RPMI8226 (cell line): ENCODE measurements around the gene TNFAIP8L2.
A peak's percentile ranks its signal among the peaks of the same experiment; 100 is the strongest.

Experiments used
- DNase-seq: peaks from one replicate; pipeline ENCODE4 v3.0.0-alpha.2; 2015

TNFAIP8L2 gene

GRCh38 chr1:151156515-151156819 is at the start of gene TNFAIP8L2:
TSS of gene TNFAIP8L2 (plus strand) at chr1:151156649. CDS start at chr1:151158698, 2,049 bp downstream.
- peak; percentile 69 for DNase-seq

- no peak for DNase-seq
Measured at GRCh38 chr1:151106894-151107293, 49.6 kb upstream of the TNFAIP8L2 start.

- no peak for DNase-seq
Measured at GRCh38 chr1:151108331-151108730, 48.1 kb upstream of the TNFAIP8L2 start.

- no peak for DNase-seq
Measured at GRCh38 chr1:151113877-151114276, 42.6 kb upstream of the TNFAIP8L2 start.

GRCh38 chr1:151124763-151125403 is 31.6 kb upstream of the TNFAIP8L2 start:
- no peak for DNase-seq

GRCh38 chr1:151128800-151129199 is 27.6 kb upstream of the TNFAIP8L2 start:
- no peak for DNase-seq

- DNase-seq = no peak
Measured at GRCh38 chr1:151130987-151131586, 25.4 kb upstream of the TNFAIP8L2 start.

GRCh38 chr1:151131701-151132334 is 24.6 kb upstream of the TNFAIP8L2 start:
- no peak for DNase-seq

GRCh38 chr1:151132335-151133017 is 24.0 kb upstream of the TNFAIP8L2 start:
- DNase-seq = no peak

- no peak for DNase-seq
Measured at GRCh38 chr1:151133018-151133806, 23.2 kb upstream of the TNFAIP8L2 start.

GRCh38 chr1:151134396-151134795 is 22.1 kb upstream of the TNFAIP8L2 start:
- no peak for DNase-seq

- no peak for DNase-seq
Measured at GRCh38 chr1:151134991-151135390, 21.5 kb upstream of the TNFAIP8L2 start.

GRCh38 chr1:151135433-151136385 is 20.7 kb upstream of the TNFAIP8L2 start:
- no peak for DNase-seq

GRCh38 chr1:151137789-151138188 is 18.7 kb upstream of the TNFAIP8L2 start:
- no peak for DNase-seq

GRCh38 chr1:151142411-151143056 is 13.9 kb upstream of the TNFAIP8L2 start:
- DNase-seq = no peak

- DNase-seq = no peak
Measured at GRCh38 chr1:151143057-151143435, 13.4 kb upstream of the TNFAIP8L2 start.

GRCh38 chr1:151143986-151144385 is 12.5 kb upstream of the TNFAIP8L2 start:
- DNase-seq = no peak

GRCh38 chr1:151144474-151145303 is 11.8 kb upstream of the TNFAIP8L2 start:
- DNase-seq = no peak

- DNase-seq = no peak
Measured at GRCh38 chr1:151145304-151146071, 11.0 kb upstream of the TNFAIP8L2 start.

GRCh38 chr1:151146072-151146411 is 10.4 kb upstream of the TNFAIP8L2 start:
- no peak for DNase-seq
